HEK293T (cell line): ENCODE measurements around the gene USP15.

Experiments
- CTCF ChIA-PET: fragments of 350-600 bp; formaldehyde crosslinking; extraction: SDS; loops from one replicate; lab custom pipeline; 2021; ENCODE audit warnings: antibody characterized with exemption, inconsistent platforms; lab: Yijun Ruan, JAX
- POLR2A ChIA-PET: fragments of 350-600 bp; formaldehyde crosslinking; extraction: SDS; loops from one replicate; lab custom pipeline; 2020; ENCODE audit warnings: antibody characterized with exemption, inconsistent platforms; lab: Yijun Ruan, JAX
- DNase-seq: peaks from one replicate; pipeline ENCODE4 v3.0.0; 2012; ENCODE audit warnings: mixed read lengths; ENCODE audit errors: extremely low spot score
- ARNT ChIP-seq: fragments of 450-650 bp; IDR thresholded peaks from 2 replicates; pipeline ENCODE4 v1.6.1; 2017; ENCODE audit warnings: mild to moderate bottlenecking
- BHLHE40 ChIP-seq: fragments of 450-650 bp; IDR thresholded peaks from 2 replicates; pipeline ENCODE4 v1.6.1; 2016; ENCODE audit warnings: mild to moderate bottlenecking, moderate library complexity, borderline replicate concordance
- CTBP1 ChIP-seq: fragments of 450-650 bp; IDR thresholded peaks from 2 replicates; pipeline ENCODE4 v1.6.1; 2016; ENCODE audit warnings: borderline replicate concordance
- ELF4 ChIP-seq: fragments of 450-650 bp; IDR thresholded peaks from 2 replicates; pipeline ENCODE4 v1.6.1; 2017; ENCODE audit warnings: antibody characterized with exemption
- FOXA1 ChIP-seq: fragments of 450-650 bp; IDR thresholded peaks from 2 replicates; pipeline ENCODE4 v1.6.1; 2016; ENCODE audit warnings: mild to moderate bottlenecking
- FOXK2 ChIP-seq: fragments of 450-650 bp; IDR thresholded peaks from 2 replicates; pipeline ENCODE4 v1.6.1; 2016; ENCODE audit warnings: mild to moderate bottlenecking
- FOXM1 ChIP-seq: fragments of 450-650 bp; IDR thresholded peaks from 2 replicates; pipeline ENCODE4 v1.6.1; 2017; ENCODE audit warnings: mild to moderate bottlenecking, borderline replicate concordance
- HDGF ChIP-seq: fragments of 450-650 bp; IDR thresholded peaks from 2 replicates; pipeline ENCODE4 v1.6.1; 2017; ENCODE audit warnings: antibody characterized with exemption, borderline replicate concordance
- L3MBTL2 ChIP-seq: fragments of 450-650 bp; conservative IDR thresholded peaks from 2 replicates; pipeline ENCODE4 v1.6.1; 2016; ENCODE audit warnings: mild to moderate bottlenecking
- LEF1 ChIP-seq: fragments of 450-650 bp; IDR thresholded peaks from 2 replicates; pipeline ENCODE4 v1.6.1; 2017; ENCODE audit warnings: mild to moderate bottlenecking, borderline replicate concordance
- NFRKB ChIP-seq: fragments of 450-650 bp; IDR thresholded peaks from 2 replicates; pipeline ENCODE4 v1.6.1; 2016; ENCODE audit warnings: mild to moderate bottlenecking, moderate library complexity
- SP1 ChIP-seq: fragments of 450-650 bp; IDR thresholded peaks from 2 replicates; pipeline ENCODE4 v1.6.1; 2017
- SUZ12 ChIP-seq: fragments of 450-650 bp; IDR thresholded peaks from 2 replicates; pipeline ENCODE4 v1.6.1; 2016; ENCODE audit warnings: mild to moderate bottlenecking
- TARDBP ChIP-seq: fragments of 450-650 bp; IDR thresholded peaks from 2 replicates; pipeline ENCODE4 v1.6.1; 2016
- ZNF384 ChIP-seq: fragments of 450-650 bp; IDR thresholded peaks from 2 replicates; pipeline ENCODE4 v1.6.1; 2016
- TF ChIP-seq, protein P1 (sequence below): fragments of 450-650 bp; IDR thresholded peaks from 2 replicates; pipeline ENCODE4 v1.6.1; 2016

USP15 gene

DNA sequence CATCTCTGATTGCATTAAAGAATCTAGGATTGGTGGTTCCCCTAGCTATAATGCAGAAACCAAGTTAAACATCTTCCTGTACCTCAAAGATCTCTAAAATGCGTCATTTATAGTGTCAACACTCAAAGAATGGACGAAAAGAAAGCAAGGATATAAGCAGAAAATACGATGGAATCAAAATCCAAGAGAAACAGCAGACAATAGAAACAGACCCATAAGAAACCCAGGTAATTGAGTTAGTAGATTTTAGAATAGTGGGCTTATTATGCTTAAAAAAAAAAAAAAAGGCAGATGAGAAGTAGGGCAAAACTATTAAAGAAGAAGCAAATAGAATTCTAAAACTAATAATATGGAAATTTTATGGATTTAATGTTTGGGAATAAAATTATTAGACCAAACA lies 44.4 kb downstream of the USP15 start:
- ChIA-PET CTCF (no interaction called here), POLR2A (no interaction called here)
- no peak for DNase-seq
- no peak for TF ChIP-seq SP1
- no peak for TF ChIP-seq SUZ12
- no peak for TF ChIP-seq ZNF384
- TF ChIP-seq BHLHE40, result no peak
- TF ChIP-seq FOXA1, result no peak
- no peak for TF ChIP-seq NFRKB
- TF ChIP-seq CTBP1, result no peak
- TF ChIP-seq HDGF, result no peak

DNA sequence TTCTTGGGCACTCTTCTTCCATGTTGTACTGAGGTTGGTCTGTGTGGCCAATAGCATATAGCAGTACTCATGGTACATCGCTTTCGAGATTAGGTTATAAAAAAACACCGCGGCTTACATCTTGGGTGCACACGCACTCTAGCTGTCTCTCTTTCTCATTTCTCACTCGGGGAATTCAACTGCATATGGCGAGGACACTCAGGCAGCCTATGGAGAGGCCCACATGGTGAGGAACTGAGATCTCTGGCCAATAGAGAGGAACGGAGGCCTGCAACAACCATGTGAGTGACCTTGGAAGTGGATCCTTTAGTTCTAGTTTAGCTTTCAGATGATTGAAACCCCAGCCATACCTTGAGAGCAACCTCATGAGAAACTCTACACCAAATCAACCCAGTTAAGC lies 45.6 kb downstream of the USP15 start:
- ChIA-PET POLR2A (no interaction called here), CTCF (no interaction called here)
- DNase-seq, result no peak
- TF ChIP-seq SUZ12, result no peak
- TF ChIP-seq FOXK2, result no peak
- no peak for TF ChIP-seq BHLHE40
- TF ChIP-seq CTBP1, result no peak
- no peak for TF ChIP-seq L3MBTL2
- TF ChIP-seq TARDBP, result no peak
- TF ChIP-seq ARNT, result no peak
- no peak for TF ChIP-seq HDGF
- TF ChIP-seq ELF4, result no peak
- TF ChIP-seq FOXA1, result no peak
- TF ChIP-seq NFRKB, result no peak
- no peak for TF ChIP-seq SP1

DNA sequence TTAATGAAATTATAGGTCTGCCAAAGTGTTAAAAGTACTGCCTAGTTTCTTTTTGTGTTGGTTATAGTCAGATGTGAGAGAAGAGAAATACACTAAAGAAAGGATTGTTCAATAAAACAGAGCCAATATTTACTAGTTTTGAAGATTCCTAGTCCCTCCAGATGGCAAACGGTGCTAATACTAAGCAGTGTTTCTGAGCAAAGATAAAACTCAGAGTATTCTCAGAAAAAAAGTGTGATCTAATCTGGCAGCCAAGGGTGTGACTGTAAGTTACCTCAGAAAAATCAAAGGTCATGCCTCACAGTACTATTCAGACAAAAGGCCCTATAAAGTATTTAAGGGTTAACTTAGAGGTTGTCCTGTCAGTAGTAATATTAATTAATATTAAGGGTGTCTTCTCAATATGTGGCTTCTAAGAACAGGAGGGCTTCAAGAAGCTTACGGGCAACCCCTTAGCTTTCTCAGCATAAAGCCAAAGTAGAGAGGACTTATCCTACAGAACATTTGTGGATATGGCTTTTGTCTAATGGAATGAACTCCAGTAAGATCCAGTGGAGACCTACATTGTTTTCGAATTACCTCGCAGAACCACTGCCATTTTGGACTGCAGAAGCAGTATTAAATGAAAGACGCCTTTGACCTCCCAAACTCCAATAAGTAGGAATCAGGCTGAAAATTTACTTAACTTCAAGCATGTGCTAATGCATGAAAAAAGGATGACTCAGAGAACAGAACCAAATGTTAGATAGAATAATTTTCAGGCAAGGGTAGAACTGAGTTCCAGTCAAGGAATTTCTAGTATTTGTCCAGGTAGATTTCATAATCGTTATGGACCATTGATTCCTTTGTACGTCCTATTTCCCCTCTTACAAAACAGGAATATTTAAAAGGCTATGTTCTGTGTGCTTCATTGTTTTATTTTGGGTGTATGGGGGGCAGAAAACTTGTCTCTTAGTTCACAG lies 46.6 kb downstream of the USP15 start:
- CTCF ChIA-PET, result no interaction called here

DNA sequence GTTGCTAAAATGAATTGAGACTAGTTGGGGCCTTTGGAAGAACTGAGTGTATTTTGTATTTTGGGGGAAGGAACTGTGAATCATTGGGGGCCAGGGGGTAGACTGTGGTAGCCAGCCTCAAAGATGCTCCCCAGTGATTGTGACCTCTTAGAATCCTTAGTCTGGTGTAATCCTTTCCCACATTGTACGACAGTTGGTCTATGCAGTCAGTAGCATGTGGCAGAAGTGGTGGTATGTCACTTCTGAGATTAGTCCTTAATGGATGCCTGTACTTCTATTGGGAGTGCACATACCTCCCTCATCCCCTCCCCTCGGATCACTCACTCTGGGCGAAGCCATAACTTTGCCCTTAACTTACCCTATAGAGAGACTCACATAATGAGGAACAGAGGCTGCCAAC lies 48.0 kb downstream of the USP15 start:
- TF ChIP-seq LEF1 (no peak), ELF4 (no peak), NFRKB (no peak), L3MBTL2 (no peak), BHLHE40 (no peak), TARDBP (no peak), HDGF (no peak), ZNF384 (no peak), FOXM1 (no peak), FOXA1 (no peak)
- DNase-seq, result no peak
- ChIA-PET CTCF (no interaction called here), POLR2A (no interaction called here)

More for the DNA sequence above, 46.6 kb downstream of the USP15 start:
- POLR2A ChIA-PET, result no interaction called here
- DNase-seq, result no peak
- TF ChIP-seq TARDBP, result no peak
- TF ChIP-seq SUZ12, result no peak
- TF ChIP-seq L3MBTL2, result no peak

DNA sequence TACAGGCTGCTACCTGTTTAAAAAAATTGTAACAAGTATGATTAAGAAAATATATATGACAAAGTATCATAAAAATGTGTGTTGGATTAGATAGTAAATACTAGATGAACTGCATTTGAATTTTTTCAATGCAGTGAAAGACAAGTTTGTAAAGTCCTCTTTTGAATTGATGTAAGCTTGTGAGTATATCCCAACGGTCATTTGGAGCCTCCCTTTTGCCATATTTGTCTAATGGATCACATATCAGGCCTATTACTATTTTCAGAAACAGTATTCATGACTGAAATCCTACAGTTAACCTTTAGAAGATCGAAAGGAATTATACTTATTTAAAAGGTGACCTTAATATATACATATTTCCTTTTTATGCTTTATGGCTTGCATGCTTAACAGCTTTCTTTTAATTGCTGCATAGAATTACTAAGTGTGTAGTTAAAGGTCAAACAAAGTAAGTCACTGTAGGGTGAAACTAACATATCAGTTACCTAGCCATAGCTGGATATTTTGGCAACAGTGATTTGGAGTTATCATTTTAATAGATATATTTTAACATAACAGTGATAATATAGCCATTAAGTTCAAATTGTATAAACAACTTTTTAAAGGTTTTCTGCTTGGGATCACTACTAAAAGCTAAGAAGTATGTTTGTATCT lies 53.6 kb downstream of the USP15 start:
- no peak for DNase-seq
- TF ChIP-seq SP1, result no peak
- TF ChIP-seq L3MBTL2, result no peak
- TF ChIP-seq SUZ12, result no peak
- no peak for TF ChIP-seq NFRKB
- ChIA-PET CTCF (no interaction called here), POLR2A (no interaction called here)

DNA sequence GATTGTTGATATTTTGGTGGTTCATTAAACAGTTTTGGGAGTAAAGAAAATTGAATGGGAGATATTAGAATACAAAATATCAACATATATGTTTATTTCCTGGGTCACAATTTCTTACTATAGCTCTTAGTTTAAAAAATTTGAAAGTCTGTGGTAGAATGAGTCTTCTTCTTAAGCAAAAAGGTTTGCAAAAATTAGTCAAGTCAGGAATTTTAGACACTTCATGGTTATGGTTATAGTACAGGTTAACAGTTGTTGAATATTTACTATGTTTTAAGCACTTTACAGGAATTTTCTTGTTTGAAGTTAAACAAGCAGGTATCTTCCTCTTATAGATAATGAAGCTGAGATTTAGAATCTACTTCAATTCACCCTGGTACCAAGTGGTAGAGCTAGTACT lies 56.8 kb downstream of the USP15 start:
- TF ChIP-seq, protein P1, sequence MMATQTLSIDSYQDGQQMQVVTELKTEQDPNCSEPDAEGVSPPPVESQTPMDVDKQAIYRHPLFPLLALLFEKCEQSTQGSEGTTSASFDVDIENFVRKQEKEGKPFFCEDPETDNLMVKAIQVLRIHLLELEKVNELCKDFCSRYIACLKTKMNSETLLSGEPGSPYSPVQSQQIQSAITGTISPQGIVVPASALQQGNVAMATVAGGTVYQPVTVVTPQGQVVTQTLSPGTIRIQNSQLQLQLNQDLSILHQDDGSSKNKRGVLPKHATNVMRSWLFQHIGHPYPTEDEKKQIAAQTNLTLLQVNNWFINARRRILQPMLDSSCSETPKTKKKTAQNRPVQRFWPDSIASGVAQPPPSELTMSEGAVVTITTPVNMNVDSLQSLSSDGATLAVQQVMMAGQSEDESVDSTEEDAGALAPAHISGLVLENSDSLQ, result no peak
- TF ChIP-seq FOXM1 (no peak), LEF1 (no peak), NFRKB (no peak), ZNF384 (no peak), ARNT (no peak), FOXK2 (no peak), ELF4 (no peak), TARDBP (no peak), BHLHE40 (no peak), FOXA1 (no peak), SP1 (no peak), HDGF (no peak), L3MBTL2 (no peak)
- ChIA-PET POLR2A (interaction anchor here (1.0 kb wide), 1 partner anchor 58 kb away, joined by 3 read pairs; no protein-coding TSS in a partner anchor), CTCF (no interaction called here)
- DNase-seq, result no peak

DNA sequence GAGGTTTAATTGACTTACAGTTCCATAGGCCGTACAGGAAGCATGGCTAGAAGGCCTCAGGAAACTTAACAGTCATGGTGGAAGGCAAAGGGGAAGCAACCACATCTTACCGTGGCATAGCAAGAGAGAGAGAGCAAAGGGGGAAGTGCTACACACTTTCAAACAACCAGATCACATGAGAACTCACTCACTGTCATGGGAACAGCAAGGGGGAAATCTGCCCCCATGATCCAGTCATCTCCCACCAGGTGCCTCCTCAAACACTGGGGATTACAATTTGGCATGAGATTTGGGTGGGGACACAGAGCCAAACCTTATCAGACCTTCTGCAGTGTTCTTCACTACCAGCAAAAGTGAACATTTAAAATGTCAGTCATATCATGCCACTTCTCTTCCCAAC lies 58.9 kb downstream of the USP15 start:
- ChIA-PET CTCF (no interaction called here), POLR2A (no interaction called here)
- no peak for DNase-seq
- TF ChIP-seq FOXM1 (no peak), CTBP1 (no peak), SP1 (no peak), NFRKB (no peak), L3MBTL2 (no peak), ARNT (no peak), LEF1 (no peak), FOXA1 (no peak), HDGF (no peak), SUZ12 (no peak), FOXK2 (no peak), ELF4 (no peak), TARDBP (no peak), BHLHE40 (no peak), ZNF384 (no peak)
- TF ChIP-seq, protein P1, result no peak
